Smooth muscle cell (in vitro differentiated cells): ENCODE data around the gene WSB1. TPM values are rescaled to one million over a fixed set of nuclear protein-coding genes. Genes with fewer than 3 reads are reported as not detected.

Source experiments
- DNase-seq: peaks from one replicate; lab custom pipeline; 2025; ENCODE audit not compliant: unreplicated experiment; lab: John Stamatoyannopoulos, UW
- H2AFZ ChIP-seq: fragments of 200-600 bp; sonication (generic); 2 replicates; pipeline ENCODE4 v1.6.0; 2016; ENCODE audit warnings: antibody characterized with exemption, low read depth, mild to moderate bottlenecking
- H3F3A ChIP-seq: fragments of 200-600 bp; sonication (generic); 2 replicates; pipeline ENCODE4 v1.6.0; 2017; ENCODE audit warnings: antibody characterized with exemption, low read depth
- H3K27ac ChIP-seq: fragments of 200-600 bp; sonication (generic); 2 replicates; pipeline ENCODE4 v1.5.1; 2016; ENCODE audit warnings: low read depth, mild to moderate bottlenecking
- H3K27me3 ChIP-seq: fragments of 200-600 bp; sonication (generic); 2 replicates; pipeline ENCODE4 v1.6.1; 2016; ENCODE audit warnings: low read depth, mild to moderate bottlenecking
- H3K36me3 ChIP-seq: fragments of 200-600 bp; sonication (generic); 2 replicates; pipeline ENCODE4 v1.5.1; 2016; ENCODE audit warnings: low read depth
- H3K4me1 ChIP-seq: fragments of 200-600 bp; sonication (generic); 2 replicates; pipeline ENCODE4 v1.5.1; 2016; ENCODE audit warnings: low read depth
- H3K4me2 ChIP-seq: fragments of 200-600 bp; sonication (generic); 2 replicates; pipeline ENCODE4 v1.6.0; 2016; ENCODE audit warnings: mild to moderate bottlenecking
- H3K4me3 ChIP-seq: fragments of 200-600 bp; sonication (generic); 2 replicates; pipeline ENCODE4 v1.5.1; 2016; ENCODE audit warnings: mild to moderate bottlenecking
- H3K79me2 ChIP-seq: fragments of 200-600 bp; sonication (generic); 2 replicates; pipeline ENCODE4 v1.6.0; 2016; ENCODE audit warnings: low read depth, mild to moderate bottlenecking
- H3K9ac ChIP-seq: fragments of 200-600 bp; sonication (generic); 2 replicates; pipeline ENCODE4 v1.6.0; 2016; ENCODE audit warnings: low read depth
- H3K9me3 ChIP-seq: fragments of 200-600 bp; sonication (generic); replicated peaks from 2 replicates; pipeline ENCODE4 v1.5.1; 2016; ENCODE audit warnings: low read depth
- H4K20me1 ChIP-seq: fragments of 200-600 bp; sonication (generic); 2 replicates; pipeline ENCODE4 v1.6.0; 2016; ENCODE audit warnings: low read depth
- WGBS: methylation state at CpG from one replicate; pipeline ENCODE4 v1.1.7; 2016; ENCODE audit warnings: low lambda C conversion rate; 5-methylcytosine and 5-hydroxymethylcytosine counted together
- polyA plus RNA-seq: library from polyadenylated mRNA; unstranded; fragments of >200 nt; fragmentation: Nextera tagmentation; extraction: Ambion mirVana; gene quantifications from 2 replicates; pipeline ENCODE4 v1.2.1, GENCODE V29; 2016
- total RNA-seq: library from RNA; depleted of rRNA; stranded (reverse); fragments of >200 nt; gene quantifications from 2 replicates; pipeline ENCODE4 v1.2.3, GENCODE V29; 2014
- TF ChIP-seq, protein P1 (sequence below): fragments of 200-600 bp; sonication (generic); IDR thresholded peaks from 2 replicates; pipeline ENCODE4 v1.5.1; 2017; ENCODE audit warnings: borderline replicate concordance, mild to moderate bottlenecking, antibody characterized with exemption; ENCODE audit not compliant: insufficient read depth, poor library complexity, severe bottlenecking

Gene WSB1
- total and polyA plus RNA-seq, 2 experiments from 2014 or later, result 156 to 256 TPM

DNA sequence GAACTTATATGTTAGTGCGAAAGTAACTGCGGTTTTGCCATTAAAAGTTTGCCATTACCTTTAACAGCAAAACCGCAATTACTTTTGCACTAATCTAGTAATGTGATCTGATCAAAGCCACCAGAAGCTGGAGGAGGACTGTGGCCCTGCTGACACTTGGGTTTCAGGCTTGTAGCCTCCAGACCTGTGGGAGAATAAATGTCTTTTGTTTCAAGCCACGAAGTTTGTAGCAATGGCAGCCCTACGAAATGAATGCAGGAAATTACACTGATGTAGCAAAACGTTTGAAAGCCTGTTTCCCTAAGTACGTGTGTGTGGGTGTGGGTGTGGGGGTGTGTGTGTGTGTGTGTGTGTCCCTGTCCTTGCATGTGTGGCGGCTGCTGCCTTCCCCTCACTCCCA, 66.6 kb downstream of the WSB1 start:
- H3K9ac ChIP-seq, result no peak overlapping the region
- no peaks in the 10 kb centered on the region for H3K79me2 ChIP-seq
- no peak overlapping the region for H3K4me3 ChIP-seq
- H3K27ac ChIP-seq, result no peak overlapping the region
- DNase-seq, result no peak
- TF ChIP-seq, protein P1, sequence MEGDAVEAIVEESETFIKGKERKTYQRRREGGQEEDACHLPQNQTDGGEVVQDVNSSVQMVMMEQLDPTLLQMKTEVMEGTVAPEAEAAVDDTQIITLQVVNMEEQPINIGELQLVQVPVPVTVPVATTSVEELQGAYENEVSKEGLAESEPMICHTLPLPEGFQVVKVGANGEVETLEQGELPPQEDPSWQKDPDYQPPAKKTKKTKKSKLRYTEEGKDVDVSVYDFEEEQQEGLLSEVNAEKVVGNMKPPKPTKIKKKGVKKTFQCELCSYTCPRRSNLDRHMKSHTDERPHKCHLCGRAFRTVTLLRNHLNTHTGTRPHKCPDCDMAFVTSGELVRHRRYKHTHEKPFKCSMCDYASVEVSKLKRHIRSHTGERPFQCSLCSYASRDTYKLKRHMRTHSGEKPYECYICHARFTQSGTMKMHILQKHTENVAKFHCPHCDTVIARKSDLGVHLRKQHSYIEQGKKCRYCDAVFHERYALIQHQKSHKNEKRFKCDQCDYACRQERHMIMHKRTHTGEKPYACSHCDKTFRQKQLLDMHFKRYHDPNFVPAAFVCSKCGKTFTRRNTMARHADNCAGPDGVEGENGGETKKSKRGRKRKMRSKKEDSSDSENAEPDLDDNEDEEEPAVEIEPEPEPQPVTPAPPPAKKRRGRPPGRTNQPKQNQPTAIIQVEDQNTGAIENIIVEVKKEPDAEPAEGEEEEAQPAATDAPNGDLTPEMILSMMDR, result no peak
- H3K27me3 ChIP-seq, result no peaks in the 10 kb centered on the region
- H3K4me1 ChIP-seq, result no peaks in the 10 kb centered on the region
- 68% methylated on average over 8 of the region's 8 CpGs for WGBS
- H2AFZ ChIP-seq, result no peak overlapping the region
- H3K9me3 ChIP-seq, result no peaks in the 10 kb centered on the region
- H3K4me2 ChIP-seq, result no peak overlapping the region
- H3K36me3 ChIP-seq, result no peaks in the 10 kb centered on the region
- peaks cover 4% of the 10 kb centered on the region for H3F3A ChIP-seq
- H4K20me1 ChIP-seq, result no peaks in the 10 kb centered on the region

DNA sequence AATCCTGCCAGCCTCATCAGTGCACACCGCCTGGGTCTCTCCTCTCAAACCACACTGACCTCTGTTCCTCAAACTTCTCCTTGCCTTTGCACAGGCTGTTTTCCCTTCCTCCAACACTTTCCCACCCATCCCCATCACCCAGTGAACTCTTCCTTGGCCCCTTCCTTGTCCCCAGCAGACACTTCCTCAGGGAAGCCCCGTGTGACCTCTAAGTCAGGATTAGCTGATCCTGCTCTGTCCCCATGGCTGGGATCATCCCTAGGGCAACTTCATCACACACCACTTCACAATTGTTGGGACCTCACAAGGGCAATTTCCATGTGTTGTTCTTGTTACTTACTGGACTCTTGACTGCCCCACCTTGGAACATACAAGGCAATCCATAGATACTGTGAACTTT, 67.8 kb downstream of the WSB1 start:
- H3K4me3 ChIP-seq, result no peak overlapping the region
- H3K36me3 ChIP-seq, result no peaks in the 10 kb centered on the region
- H3K27ac ChIP-seq, result no peak overlapping the region

DNA sequence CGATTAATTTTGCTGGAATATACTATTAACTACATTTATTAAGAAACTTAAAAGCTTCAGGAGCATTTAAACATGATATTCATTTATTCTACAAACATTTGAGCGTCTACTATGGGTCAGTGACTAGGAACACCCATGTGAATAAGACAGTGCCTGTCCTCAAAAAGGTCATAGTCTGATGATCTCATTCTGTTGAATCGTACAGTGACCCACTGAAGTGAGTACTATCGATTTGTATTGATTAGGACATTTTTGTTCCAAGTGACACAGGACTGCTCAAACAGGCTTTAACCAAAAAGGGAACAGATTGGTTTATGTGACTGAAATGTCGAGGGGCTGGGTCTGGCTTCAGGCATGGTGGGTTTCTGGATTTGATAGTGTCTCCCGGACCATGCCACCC, 68.6 kb downstream of the WSB1 start:
- Histone ChIP-seq H3K4me3 (no peak overlapping the region), H3K79me2 (no peaks in the 10 kb centered on the region), H3K4me1 (no peaks in the 10 kb centered on the region), H3K36me3 (no peaks in the 10 kb centered on the region), H2AFZ (no peak overlapping the region), H4K20me1 (no peaks in the 10 kb centered on the region), H3K9ac (no peak overlapping the region), H3K27me3 (no peaks in the 10 kb centered on the region), H3F3A (peaks cover 4% of the 10 kb centered on the region), H3K27ac (no peak overlapping the region), H3K9me3 (no peaks in the 10 kb centered on the region), H3K4me2 (no peak overlapping the region)
- TF ChIP-seq, protein P1, result no peak
- 81% methylated on average over 6 of the region's 6 CpGs for WGBS
- no peak for DNase-seq

More for the DNA sequence above, 67.8 kb downstream of the WSB1 start:
- Histone ChIP-seq H3K9ac (no peak overlapping the region), H3K27me3 (no peaks in the 10 kb centered on the region), H4K20me1 (no peaks in the 10 kb centered on the region), H3K79me2 (no peaks in the 10 kb centered on the region), H3K9me3 (no peaks in the 10 kb centered on the region), H3K4me2 (no peak overlapping the region), H2AFZ (no peak overlapping the region), H3F3A (peaks cover 4% of the 10 kb centered on the region), H3K4me1 (no peaks in the 10 kb centered on the region)
- TF ChIP-seq, protein P1, result no peak
- DNase-seq, result no peak
- WGBS, result 84% methylated on average over 2 of the region's 2 CpGs

DNA sequence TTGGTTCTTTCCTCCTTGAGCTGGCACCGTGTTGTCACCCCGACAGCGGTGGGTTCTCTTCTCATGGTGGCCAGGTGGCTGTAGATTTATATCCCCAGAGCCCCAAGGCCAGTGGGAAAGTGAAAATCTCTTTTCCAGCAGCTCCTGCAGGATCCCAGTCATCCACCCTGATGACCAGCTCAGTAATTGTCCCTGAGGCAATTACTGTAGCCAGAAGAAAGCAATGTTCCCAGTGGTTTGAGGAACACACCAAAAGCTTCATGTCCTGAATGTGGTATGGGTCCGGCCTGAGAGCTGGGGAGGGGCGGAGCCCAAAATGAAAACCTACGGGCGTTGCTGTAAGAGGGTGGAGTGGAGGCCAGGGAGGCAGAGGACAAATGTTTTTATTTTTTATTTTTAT, 69.0 kb downstream of the WSB1 start:
- no peaks in the 10 kb centered on the region for H3K27me3 ChIP-seq
- WGBS, result 80% methylated on average over 7 of the region's 7 CpGs

More for the DNA sequence above, 69.0 kb downstream of the WSB1 start:
- TF ChIP-seq, protein P1, result no peak
- no peak overlapping the region for H3K27ac ChIP-seq
- no peak overlapping the region for H3K4me2 ChIP-seq
- H3K4me3 ChIP-seq, result no peak overlapping the region
- H4K20me1 ChIP-seq, result no peaks in the 10 kb centered on the region
- H3K36me3 ChIP-seq, result no peaks in the 10 kb centered on the region
- H3K9me3 ChIP-seq, result no peaks in the 10 kb centered on the region
- no peaks in the 10 kb centered on the region for H3K79me2 ChIP-seq
- no peaks in the 10 kb centered on the region for H3K4me1 ChIP-seq
- DNase-seq, result no peak
- peaks cover 4% of the 10 kb centered on the region for H3F3A ChIP-seq
- H2AFZ ChIP-seq, result no peak overlapping the region
- no peak overlapping the region for H3K9ac ChIP-seq
